ENCODE data around the gene SMIM33.

DNA sequence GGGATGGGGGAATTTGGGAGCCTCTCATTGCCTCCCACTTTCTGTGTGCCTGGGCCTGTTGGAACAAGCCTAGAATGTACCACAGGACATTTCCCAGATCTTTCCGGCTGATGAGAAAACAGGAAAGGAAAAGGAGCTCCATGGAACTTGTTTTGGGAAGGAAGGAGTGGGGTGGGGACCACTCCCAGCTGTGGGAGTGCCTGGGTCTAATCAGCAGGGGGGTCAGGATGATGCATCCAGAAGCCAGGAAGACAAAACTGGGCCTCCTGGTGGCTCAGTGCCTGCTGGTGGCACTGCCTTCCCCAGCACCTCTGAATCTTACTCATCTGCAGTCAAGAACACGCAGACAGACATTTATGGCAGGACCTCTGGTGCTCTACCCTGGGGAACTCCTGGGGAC is 2.8 kb downstream of the SMIM33 start:
- TF ChIP-seq, protein P1, sequence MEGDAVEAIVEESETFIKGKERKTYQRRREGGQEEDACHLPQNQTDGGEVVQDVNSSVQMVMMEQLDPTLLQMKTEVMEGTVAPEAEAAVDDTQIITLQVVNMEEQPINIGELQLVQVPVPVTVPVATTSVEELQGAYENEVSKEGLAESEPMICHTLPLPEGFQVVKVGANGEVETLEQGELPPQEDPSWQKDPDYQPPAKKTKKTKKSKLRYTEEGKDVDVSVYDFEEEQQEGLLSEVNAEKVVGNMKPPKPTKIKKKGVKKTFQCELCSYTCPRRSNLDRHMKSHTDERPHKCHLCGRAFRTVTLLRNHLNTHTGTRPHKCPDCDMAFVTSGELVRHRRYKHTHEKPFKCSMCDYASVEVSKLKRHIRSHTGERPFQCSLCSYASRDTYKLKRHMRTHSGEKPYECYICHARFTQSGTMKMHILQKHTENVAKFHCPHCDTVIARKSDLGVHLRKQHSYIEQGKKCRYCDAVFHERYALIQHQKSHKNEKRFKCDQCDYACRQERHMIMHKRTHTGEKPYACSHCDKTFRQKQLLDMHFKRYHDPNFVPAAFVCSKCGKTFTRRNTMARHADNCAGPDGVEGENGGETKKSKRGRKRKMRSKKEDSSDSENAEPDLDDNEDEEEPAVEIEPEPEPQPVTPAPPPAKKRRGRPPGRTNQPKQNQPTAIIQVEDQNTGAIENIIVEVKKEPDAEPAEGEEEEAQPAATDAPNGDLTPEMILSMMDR (IDR thresholded peaks at IDR 0.05; ENCODE audit: low read depth, low read length), result no peak
- TF ChIP-seq POLR2A (IDR thresholded peaks at IDR 0.05; ENCODE audit: extremely low read depth, insufficient read length), result no peak
- TF ChIP-seq, protein P2, sequence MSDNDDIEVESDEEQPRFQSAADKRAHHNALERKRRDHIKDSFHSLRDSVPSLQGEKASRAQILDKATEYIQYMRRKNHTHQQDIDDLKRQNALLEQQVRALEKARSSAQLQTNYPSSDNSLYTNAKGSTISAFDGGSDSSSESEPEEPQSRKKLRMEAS (IDR thresholded peaks at IDR 0.05; ENCODE audit: low read depth, low read length), result no peak
- TF ChIP-seq MYC (IDR thresholded peaks at IDR 0.05; ENCODE audit: low read depth, low read length), result no peak
